ENCODE data around the gene FILIP1.

Gene FILIP1

DNA sequence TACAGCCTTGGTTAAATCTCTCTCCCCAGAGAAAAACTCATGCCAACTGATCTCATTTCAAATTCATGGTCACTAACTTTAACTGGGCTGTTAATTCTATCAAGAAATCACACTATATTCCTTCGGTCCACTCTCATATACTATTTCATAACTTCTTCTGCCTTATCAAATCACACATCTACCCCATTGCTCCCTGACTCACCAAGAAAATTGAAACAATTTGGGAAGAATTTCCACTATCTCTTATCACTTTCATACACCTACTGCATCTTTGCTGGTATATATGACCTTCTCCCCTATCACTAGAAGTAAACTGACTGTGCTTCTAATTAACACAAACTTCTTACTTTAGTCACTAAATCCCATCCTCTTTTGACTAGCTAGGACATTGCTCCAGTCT is 102.3 kb downstream of the FILIP1 start:
- no peak overlapping the region for H3K18ac ChIP-seq (ENCODE audit: low read length)
- no peak for DNase-seq (ENCODE audit: low spot score)
- no peak overlapping the region for H3K4me3 ChIP-seq (ENCODE audit: low read length in 2 of 2)
- no peak overlapping the region for H3K14ac ChIP-seq (ENCODE audit: low read length)
- H4K8ac ChIP-seq (ENCODE audit: low read depth, low read length): no peak overlapping the region
- peaks cover 0 to 4% of the 10 kb centered on the region in 2 donors for H3K4me1 ChIP-seq (ENCODE audit: control insufficient read depth in 2 of 2, insufficient read depth in 1 of 2, low read depth in 1 of 2, low read length in 2 of 2)
- WGBS, 2 donors (ENCODE audit: extremely low coverage in 2 of 2, insufficient read length in 2 of 2, insufficient replicate concordance in 1 of 2): no CpG with 5 or more reads among the region's 1 CpG
- H2BK12ac ChIP-seq (ENCODE audit: low read length): no peak overlapping the region
- H2AK5ac ChIP-seq (ENCODE audit: low read depth, low read length): no peak overlapping the region
- no peak overlapping the region for H2BK5ac ChIP-seq (ENCODE audit: low read length)
- no peaks in the 10 kb centered on the region for H3K27me3 ChIP-seq (ENCODE audit: control insufficient read depth in 3 of 3, insufficient read depth in 3 of 3, low read depth in 1 of 3, low read length in 3 of 3)
- no peak overlapping the region for H3K4me2 ChIP-seq (ENCODE audit: insufficient read depth, low read length, poor library complexity, severe bottlenecking)
- H3K27ac ChIP-seq (replicated peaks; ENCODE audit: low read length): no peak overlapping the region
- H3K9me3 ChIP-seq (replicated peaks in 1 of 2; ENCODE audit: control insufficient read depth in 2 of 2, insufficient read depth in 1 of 2, low read depth in 1 of 2, low read length in 2 of 2): peaks cover 0 to 4% of the 10 kb centered on the region in 2 donors
- H2BK120ac ChIP-seq (ENCODE audit: low read depth, low read length): no peak overlapping the region
- H2BK15ac ChIP-seq (ENCODE audit: low read length): no peak overlapping the region
- H3K79me1 ChIP-seq (ENCODE audit: low read depth, low read length): no peaks in the 10 kb centered on the region
- H2AFZ ChIP-seq (ENCODE audit: low read length): no peak overlapping the region
- no peak overlapping the region for H3K9ac ChIP-seq (ENCODE audit: low read depth, low read length, poor library complexity)
- no peak overlapping the region for H3K23ac ChIP-seq (ENCODE audit: low read depth, low read length, poor library complexity)
- H4K91ac ChIP-seq (ENCODE audit: low read depth, low read length, poor library complexity): no peak overlapping the region
- H3K4ac ChIP-seq (ENCODE audit: low read length): no peak overlapping the region
- H3K36me3 ChIP-seq (replicated peaks in 1 of 2; ENCODE audit: control insufficient read depth in 2 of 2, insufficient read depth in 2 of 2, low read length in 2 of 2): no peaks in the 10 kb centered on the region

- no peak overlapping the region for H2AFZ ChIP-seq (ENCODE audit: low read length)
- H3K27ac ChIP-seq (replicated peaks; ENCODE audit: low read length): no peak overlapping the region
- no peak overlapping the region for H3K14ac ChIP-seq (ENCODE audit: low read length)
- no peak overlapping the region for H2BK5ac ChIP-seq (ENCODE audit: low read length)
- H4K8ac ChIP-seq (ENCODE audit: low read depth, low read length): no peak overlapping the region
- H3K18ac ChIP-seq (ENCODE audit: low read length): no peak overlapping the region
- WGBS, 2 donors (ENCODE audit: extremely low coverage in 2 of 2, insufficient read length in 2 of 2, insufficient replicate concordance in 1 of 2): no CpG with 5 or more reads among the region's 8 CpGs
- H3K36me3 ChIP-seq (replicated peaks in 1 of 2; ENCODE audit: control insufficient read depth in 2 of 2, insufficient read depth in 2 of 2, low read length in 2 of 2): no peaks in the 10 kb centered on the region
- no peak overlapping the region for H3K23ac ChIP-seq (ENCODE audit: low read depth, low read length, poor library complexity)
- H2AK5ac ChIP-seq (ENCODE audit: low read depth, low read length): no peak overlapping the region
- no peak for DNase-seq (ENCODE audit: low spot score)
- H3K4me3 ChIP-seq (ENCODE audit: low read length in 2 of 2): no peak overlapping the region
- no peak overlapping the region for H3K4ac ChIP-seq (ENCODE audit: low read length)
- H2BK12ac ChIP-seq (ENCODE audit: low read length): no peak overlapping the region
- H3K4me1 ChIP-seq (ENCODE audit: control insufficient read depth in 2 of 2, insufficient read depth in 1 of 2, low read depth in 1 of 2, low read length in 2 of 2): peaks cover 6 to 13% of the 10 kb centered on the region in 2 donors
- H3K79me1 ChIP-seq (ENCODE audit: low read depth, low read length): no peaks in the 10 kb centered on the region
- H2BK120ac ChIP-seq (ENCODE audit: low read depth, low read length): no peak overlapping the region
- H3K9me3 ChIP-seq (replicated peaks in 1 of 2; ENCODE audit: control insufficient read depth in 2 of 2, insufficient read depth in 1 of 2, low read depth in 1 of 2, low read length in 2 of 2): no peaks in the 10 kb centered on the region
- no peak overlapping the region for H3K9ac ChIP-seq (ENCODE audit: low read depth, low read length, poor library complexity)
- no peaks in the 10 kb centered on the region for H3K27me3 ChIP-seq (ENCODE audit: control insufficient read depth in 3 of 3, insufficient read depth in 3 of 3, low read depth in 1 of 3, low read length in 3 of 3)
- H2BK15ac ChIP-seq (ENCODE audit: low read length): no peak overlapping the region
- H3K4me2 ChIP-seq (ENCODE audit: insufficient read depth, low read length, poor library complexity, severe bottlenecking): no peak overlapping the region
- no peak overlapping the region for H4K91ac ChIP-seq (ENCODE audit: low read depth, low read length, poor library complexity)
Observed at GRCh38 chr6:75386050-75386770, 107.4 kb downstream of the FILIP1 start.

GRCh38 chr6:75384116-75384515 is 109.5 kb downstream of the FILIP1 start:
- DNase-seq (ENCODE audit: low spot score): no peak
- H2BK120ac ChIP-seq (ENCODE audit: low read depth, low read length): no peak overlapping the region
- no peak overlapping the region for H3K4ac ChIP-seq (ENCODE audit: low read length)
- no peaks in the 10 kb centered on the region for H3K9me3 ChIP-seq (replicated peaks in 1 of 2; ENCODE audit: control insufficient read depth in 2 of 2, insufficient read depth in 1 of 2, low read depth in 1 of 2, low read length in 2 of 2)
- no peak overlapping the region for H2BK5ac ChIP-seq (ENCODE audit: low read length)
- no peak overlapping the region for H3K18ac ChIP-seq (ENCODE audit: low read length)
- no peak overlapping the region for H3K9ac ChIP-seq (ENCODE audit: low read depth, low read length, poor library complexity)
- H3K79me1 ChIP-seq (ENCODE audit: low read depth, low read length): no peaks in the 10 kb centered on the region
- no peak overlapping the region for H3K23ac ChIP-seq (ENCODE audit: low read depth, low read length, poor library complexity)
- no peaks in the 10 kb centered on the region for H3K36me3 ChIP-seq (replicated peaks in 1 of 2; ENCODE audit: control insufficient read depth in 2 of 2, insufficient read depth in 2 of 2, low read length in 2 of 2)
- no peak overlapping the region for H3K14ac ChIP-seq (ENCODE audit: low read length)
- H3K27ac ChIP-seq (replicated peaks; ENCODE audit: low read length): no peak overlapping the region
- no peak overlapping the region for H3K4me2 ChIP-seq (ENCODE audit: insufficient read depth, low read length, poor library complexity, severe bottlenecking)
- no peaks in the 10 kb centered on the region for H3K27me3 ChIP-seq (ENCODE audit: control insufficient read depth in 3 of 3, insufficient read depth in 3 of 3, low read depth in 1 of 3, low read length in 3 of 3)
- no peak overlapping the region for H2BK12ac ChIP-seq (ENCODE audit: low read length)
- H3K4me3 ChIP-seq (ENCODE audit: low read length in 2 of 2): no peak overlapping the region
- H2AFZ ChIP-seq (ENCODE audit: low read length): no peak overlapping the region
- H3K4me1 ChIP-seq (ENCODE audit: control insufficient read depth in 2 of 2, insufficient read depth in 1 of 2, low read depth in 1 of 2, low read length in 2 of 2): peaks cover 9 to 13% of the 10 kb centered on the region in 2 donors
- no peak overlapping the region for H2BK15ac ChIP-seq (ENCODE audit: low read length)
- H4K91ac ChIP-seq (ENCODE audit: low read depth, low read length, poor library complexity): no peak overlapping the region
- H4K8ac ChIP-seq (ENCODE audit: low read depth, low read length): no peak overlapping the region
- H2AK5ac ChIP-seq (ENCODE audit: low read depth, low read length): no peak overlapping the region

GRCh38 chr6:75382634-75382900 is 111.0 kb downstream of the FILIP1 start:
- H3K27me3 ChIP-seq (ENCODE audit: control insufficient read depth in 3 of 3, insufficient read depth in 3 of 3, low read depth in 1 of 3, low read length in 3 of 3): no peaks in the 10 kb centered on the region
- H2AK5ac ChIP-seq (ENCODE audit: low read depth, low read length): no peak overlapping the region
- H3K4me3 ChIP-seq (ENCODE audit: low read length in 2 of 2): no peak overlapping the region
- H3K9ac ChIP-seq (ENCODE audit: low read depth, low read length, poor library complexity): no peak overlapping the region
- H3K27ac ChIP-seq (replicated peaks; ENCODE audit: low read length): peak overlapping the region; percentile 72
- no peak overlapping the region for H4K8ac ChIP-seq (ENCODE audit: low read depth, low read length)
- H4K91ac ChIP-seq (ENCODE audit: low read depth, low read length, poor library complexity): no peak overlapping the region
- H3K4ac ChIP-seq (ENCODE audit: low read length): no peak overlapping the region
- H2AFZ ChIP-seq (ENCODE audit: low read length): peak overlapping the region; percentile 60
- peaks cover 14 to 16% of the 10 kb centered on the region in 2 donors for H3K4me1 ChIP-seq (ENCODE audit: control insufficient read depth in 2 of 2, insufficient read depth in 1 of 2, low read depth in 1 of 2, low read length in 2 of 2)
- no peak overlapping the region for H3K14ac ChIP-seq (ENCODE audit: low read length)
- no peak overlapping the region for H2BK12ac ChIP-seq (ENCODE audit: low read length)
- no peak overlapping the region for H2BK120ac ChIP-seq (ENCODE audit: low read depth, low read length)
- no peak overlapping the region for H3K23ac ChIP-seq (ENCODE audit: low read depth, low read length, poor library complexity)
- no peaks in the 10 kb centered on the region for H3K36me3 ChIP-seq (replicated peaks in 1 of 2; ENCODE audit: control insufficient read depth in 2 of 2, insufficient read depth in 2 of 2, low read length in 2 of 2)
- no peak overlapping the region for H2BK5ac ChIP-seq (ENCODE audit: low read length)
- no peak overlapping the region for H3K4me2 ChIP-seq (ENCODE audit: insufficient read depth, low read length, poor library complexity, severe bottlenecking)
- no peak overlapping the region for H3K18ac ChIP-seq (ENCODE audit: low read length)
- H3K79me1 ChIP-seq (ENCODE audit: low read depth, low read length): no peaks in the 10 kb centered on the region
- H2BK15ac ChIP-seq (ENCODE audit: low read length): no peak overlapping the region
- H3K9me3 ChIP-seq (replicated peaks in 1 of 2; ENCODE audit: control insufficient read depth in 2 of 2, insufficient read depth in 1 of 2, low read depth in 1 of 2, low read length in 2 of 2): no peaks in the 10 kb centered on the region
- DNase-seq (ENCODE audit: low spot score): no peak
- no CpG with 5 or more reads among the region's 2 CpGs for WGBS, 2 donors (ENCODE audit: extremely low coverage in 2 of 2, insufficient read length in 2 of 2, insufficient replicate concordance in 1 of 2)
